Left lung (tissue), 10 donors: ENCODE data around the gene MIP. TPM values are rescaled to one million over a fixed set of nuclear protein-coding genes. Genes with fewer than 3 reads are reported as not detected.
"Not testable (repeated sequence)": the region's sequence is repeated elsewhere in the genome, so short reads cannot be mapped to it uniquely, and the experiment has no call there.

Source experiments
- ATAC-seq: fragments of 200-7000 bp; cut with Tn5 transposase; one replicate; pipeline ENCODE4 v1.9.1; 2020; ENCODE audit warnings: moderate library complexity
- DNase-seq, 4 donors: peaks; one replicate each; pipeline ENCODE4 v3.0.0-alpha.2; 2013 to 2020
- H3K27ac ChIP-seq, 2 donors: fragments of 200-600 bp; sonication (generic) in 1 of 2; one replicate each; pipeline versions ENCODE4 v1.5.0 to v1.8.0; 2020 to 2021
- H3K27me3 ChIP-seq, 2 donors: fragments of 200-600 bp; sonication (generic) in 1 of 2; one replicate each; pipeline versions ENCODE4 v1.5.0 to v1.8.0; 2020 to 2021
- H3K36me3 ChIP-seq, 2 donors: fragments of 200-600 bp; sonication (generic) in 1 of 2; one replicate each; pipeline versions ENCODE4 v1.5.0 to v1.8.0; 2020 to 2021
- H3K4me1 ChIP-seq, 2 donors: fragments of 200-600 bp; one replicate each; pipeline ENCODE4 v1.8.0; 2021
- H3K4me3 ChIP-seq, 2 donors: fragments of 200-600 bp; sonication (generic) in 1 of 2; one replicate each; pipeline versions ENCODE4 v1.5.0 to v1.8.0; 2020 to 2021; ENCODE audit warnings: mild to moderate bottlenecking in 1 of 2
- H3K9me3 ChIP-seq, 2 donors: fragments of 200-600 bp; sonication (generic) in 1 of 2; one replicate each; pipeline versions ENCODE4 v1.5.0 to v1.8.0; 2020 to 2021
- intact Hi-C, 2 donors: fragments of 100-400 bp; cut with DNase I; formaldehyde crosslinking; loops; one replicate each; pipeline versions ENCODE4 v1.11.2 to v1.14.2; 2022
- polyA plus RNA-seq, 6 donors: library from polyadenylated mRNA; unstranded; fragments of 120-200 nt; gene quantifications; one replicate each; pipeline ENCODE4 v1.2.1, GENCODE V29; 2013; ENCODE audit not compliant: insufficient read length in 6 of 6
- total RNA-seq, 2 donors: library from RNA; stranded (reverse); fragmentation: NEBNext Ultra II Directional; extraction: Animal tissue kit (Norgen Biotek cat#: 25700); gene quantifications; one replicate each; pipeline ENCODE4 v1.2.1, GENCODE V29; 2021
- TF ChIP-seq, protein P1 (sequence below), 2 donors: fragments of 200-600 bp; sonication (generic) in 1 of 2; IDR thresholded peaks; one replicate each; pipeline versions ENCODE4 v1.5.0 to v1.8.0; 2021; ENCODE audit warnings: antibody characterized with exemption in 2 of 2
- donor health status: DM: no; HTN: yes; CAD: no.
- donor health status: DM: no; HTN: no; CAD: no.

MIP gene
- total and polyA plus RNA-seq, 8 donors, result 0.18 TPM; not detected in 7

DNA sequence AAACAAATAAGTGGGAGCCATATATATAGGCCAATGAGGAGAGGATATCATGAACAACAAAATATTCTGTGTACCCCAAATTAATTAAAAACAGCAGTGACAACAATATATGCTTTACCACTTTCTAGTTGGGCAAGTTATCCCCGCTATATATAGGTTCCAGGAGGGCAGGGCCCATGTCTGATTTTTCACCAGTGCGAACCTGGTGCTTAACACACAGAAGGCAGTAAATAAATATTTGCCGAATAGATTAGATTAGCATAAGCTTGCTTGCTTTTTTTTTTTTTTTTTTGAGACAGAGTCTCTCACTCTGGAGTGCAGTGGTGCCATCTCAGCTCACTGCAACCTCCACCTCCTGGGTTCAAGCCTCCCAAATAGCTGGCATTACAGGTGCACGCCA, 3.4 kb upstream of the MIP start:
- H3K27ac ChIP-seq, result no peak overlapping the region
- DNase-seq, result no peak
- no peaks in the 10 kb centered on the region for H3K36me3 ChIP-seq
- no peaks in the 10 kb centered on the region for H3K27me3 ChIP-seq
- ATAC-seq, result no peak
- H3K4me3 ChIP-seq, result no peak overlapping the region
- no peaks in the 10 kb centered on the region for H3K4me1 ChIP-seq
- intact Hi-C loops, result no loop called here
- no peaks in the 10 kb centered on the region for H3K9me3 ChIP-seq
- TF ChIP-seq, protein P1, sequence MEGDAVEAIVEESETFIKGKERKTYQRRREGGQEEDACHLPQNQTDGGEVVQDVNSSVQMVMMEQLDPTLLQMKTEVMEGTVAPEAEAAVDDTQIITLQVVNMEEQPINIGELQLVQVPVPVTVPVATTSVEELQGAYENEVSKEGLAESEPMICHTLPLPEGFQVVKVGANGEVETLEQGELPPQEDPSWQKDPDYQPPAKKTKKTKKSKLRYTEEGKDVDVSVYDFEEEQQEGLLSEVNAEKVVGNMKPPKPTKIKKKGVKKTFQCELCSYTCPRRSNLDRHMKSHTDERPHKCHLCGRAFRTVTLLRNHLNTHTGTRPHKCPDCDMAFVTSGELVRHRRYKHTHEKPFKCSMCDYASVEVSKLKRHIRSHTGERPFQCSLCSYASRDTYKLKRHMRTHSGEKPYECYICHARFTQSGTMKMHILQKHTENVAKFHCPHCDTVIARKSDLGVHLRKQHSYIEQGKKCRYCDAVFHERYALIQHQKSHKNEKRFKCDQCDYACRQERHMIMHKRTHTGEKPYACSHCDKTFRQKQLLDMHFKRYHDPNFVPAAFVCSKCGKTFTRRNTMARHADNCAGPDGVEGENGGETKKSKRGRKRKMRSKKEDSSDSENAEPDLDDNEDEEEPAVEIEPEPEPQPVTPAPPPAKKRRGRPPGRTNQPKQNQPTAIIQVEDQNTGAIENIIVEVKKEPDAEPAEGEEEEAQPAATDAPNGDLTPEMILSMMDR (IDR thresholded peaks at IDR 0.05), result no peak

- intact Hi-C loops, result no loop called here
- peaks cover 0 to 15% of the 10 kb centered on the region in 2 donors for H3K4me1 ChIP-seq
- H3K36me3 ChIP-seq, result no peaks in the 10 kb centered on the region
- TF ChIP-seq, protein P1 (IDR thresholded peaks at IDR 0.05), result no peak
- DNase-seq (no peak), ATAC-seq (no peak)
- H3K4me3 ChIP-seq, result no peak overlapping the region
- no peak overlapping the region for H3K27ac ChIP-seq
- H3K9me3 ChIP-seq, result no peaks in the 10 kb centered on the region
- no peaks in the 10 kb centered on the region for H3K27me3 ChIP-seq
Measured at GRCh38 chr12:56451147-56451546, 3.3 kb downstream of the MIP start.

DNA sequence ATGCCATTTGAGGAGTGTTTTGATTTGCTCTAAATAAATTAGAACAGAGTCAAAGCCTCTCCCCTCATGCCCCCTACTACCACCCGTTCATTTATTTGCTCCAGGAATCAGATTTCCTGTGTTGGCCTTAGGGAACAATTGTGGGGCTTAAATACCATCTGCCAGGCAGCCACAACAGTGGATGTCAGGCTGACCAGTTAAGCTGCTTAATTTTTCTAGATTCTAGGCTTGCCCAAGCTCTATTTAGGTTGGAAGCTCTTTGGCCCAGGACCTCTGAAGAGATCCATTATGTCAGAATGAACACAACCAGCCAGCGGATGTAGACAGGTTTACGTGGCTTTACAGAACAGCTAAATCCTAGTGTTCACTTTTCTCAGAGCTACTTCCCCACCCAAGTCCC, 4.2 kb downstream of the MIP start:
- H3K9me3 ChIP-seq, result no peaks in the 10 kb centered on the region
- ATAC-seq, result no peak
- intact Hi-C loops, result no loop called here

DNA sequence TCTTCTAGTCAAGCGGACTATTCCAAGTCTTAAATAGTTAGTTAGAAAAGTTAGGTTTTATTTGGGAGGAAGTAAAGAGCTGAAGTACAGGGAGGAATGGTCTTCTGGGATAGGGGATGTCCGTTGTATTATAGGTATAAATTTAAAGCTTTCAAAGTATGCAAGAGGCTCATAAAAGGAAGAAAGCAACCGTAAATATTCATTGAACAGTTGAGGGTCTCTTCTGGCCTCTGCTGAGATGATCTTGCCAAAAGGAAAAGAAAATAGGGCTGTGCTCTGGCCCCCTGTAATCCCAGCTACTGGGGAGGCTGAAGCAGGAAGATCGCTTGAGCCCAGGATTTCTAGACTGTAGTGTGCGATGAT, 4.9 kb downstream of the MIP start:
- H3K27ac ChIP-seq, result peak overlapping the region; percentile 83 to 86
- peak overlapping the region; percentile 65 to 95 for H3K4me3 ChIP-seq
- H3K9me3 ChIP-seq, result no peaks in the 10 kb centered on the region
- no peaks in the 10 kb centered on the region for H3K27me3 ChIP-seq
- TF ChIP-seq, protein P1 (IDR thresholded peaks at IDR 0.05), result no peak
- ATAC-seq (peak; percentile 1), DNase-seq (no peak)
- H3K36me3 ChIP-seq, result no peaks in the 10 kb centered on the region
- peaks cover 0 to 15% of the 10 kb centered on the region in 2 donors for H3K4me1 ChIP-seq
- intact Hi-C loops, result no loop called here

More for the DNA sequence above, 4.2 kb downstream of the MIP start:
- Histone ChIP-seq H3K4me1 (peaks cover 0 to 15% of the 10 kb centered on the region in 2 donors), H3K36me3 (no peaks in the 10 kb centered on the region), H3K27me3 (no peaks in the 10 kb centered on the region), H3K4me3 (no peak overlapping the region), H3K27ac (no peak overlapping the region)
- DNase-seq, result no peak
- TF ChIP-seq, protein P1 (IDR thresholded peaks at IDR 0.05), result no peak

DNA sequence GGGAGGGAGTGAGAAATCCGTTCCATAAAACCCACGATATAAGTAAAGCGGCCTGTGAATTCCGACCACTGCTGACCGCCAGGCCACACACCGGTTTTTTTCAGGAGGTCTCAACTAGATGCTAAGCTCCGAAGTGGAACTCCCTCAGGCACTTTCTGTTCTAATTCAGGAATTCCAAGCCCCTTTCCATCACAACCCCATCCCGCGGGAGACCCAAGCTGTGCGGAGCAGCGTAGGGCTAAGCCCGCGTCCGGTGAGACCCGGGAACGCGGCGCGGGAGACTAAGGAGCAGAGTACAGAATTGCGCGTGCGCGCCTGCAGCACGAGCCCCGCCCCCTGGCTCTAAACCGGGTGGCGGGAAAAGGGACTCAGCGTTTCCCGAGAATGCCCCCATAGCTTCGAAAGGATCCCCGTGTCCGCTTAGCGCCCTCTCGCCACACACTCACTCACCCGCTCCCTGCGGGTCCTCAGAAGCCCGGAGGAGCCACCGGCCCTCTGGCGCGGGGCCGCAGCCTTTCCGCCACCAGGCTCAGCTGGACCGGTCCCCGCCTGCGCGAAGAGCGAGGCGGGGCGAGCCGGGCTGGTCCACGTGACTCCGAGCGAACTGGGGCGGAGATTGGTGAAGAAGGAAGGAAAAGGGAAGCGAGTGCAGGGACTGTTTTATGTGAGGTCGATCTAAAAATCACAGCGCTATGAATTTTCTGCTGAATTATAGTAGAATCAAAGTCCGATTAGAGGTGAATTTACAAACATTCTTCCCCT, 5.4 kb downstream of the MIP start, which contains the start of gene TIMELESS:
Gene TIMELESS (minus strand): TSS at position 567 of the 762 bp plus-strand sequence. CDS start 15,256 bp downstream, outside the sequence.
- H3K4me1 ChIP-seq, result peaks cover 0 to 15% of the 10 kb centered on the region in 2 donors
- TF ChIP-seq, protein P1 (IDR thresholded peaks at IDR 0.05), result peak in 1 of 2 donors; percentile 23
- H3K9me3 ChIP-seq, result no peaks in the 10 kb centered on the region
- intact Hi-C loops, result no loop called here
- H3K27ac ChIP-seq, result peak within 1 kb of the TSS; percentile 83 to 86
- peak; percentile 93 to 98 (median 94) for DNase-seq
- no peaks in the 10 kb centered on the region for H3K36me3 ChIP-seq
- peak; percentile 99 for ATAC-seq
- H3K27me3 ChIP-seq, result no peaks in the 10 kb centered on the region
- peak within 1 kb of the TSS; percentile 65 to 95 for H3K4me3 ChIP-seq

GRCh38 chr12:56443208-56443607, 11.2 kb downstream of the MIP start:
- H3K36me3 ChIP-seq, H3K4me1 ChIP-seq, H3K9me3 ChIP-seq, ATAC-seq, intact Hi-C loops, H3K4me3 ChIP-seq, H3K27ac ChIP-seq, DNase-seq, H3K27me3 ChIP-seq: not testable (repeated sequence)
